KOPT-K1 (cell line): Measurements from ENCODE around the gene ACTL7B.
"Not testable (repeated sequence)": the region's sequence is repeated elsewhere in the genome, so short reads cannot be mapped to it uniquely, and the experiment has no call there.

ENCODE experiments used
- H3K27ac ChIP-seq: fragments of 200-600 bp; sonication (generic); 2 replicates; pipeline ENCODE4 v1.5.1; 2016; ENCODE audit warnings: antibody characterized with exemption, mild to moderate bottlenecking, low read depth, low read length; ENCODE audit not compliant: poor library complexity, severe bottlenecking
- H3K36me3 ChIP-seq: fragments of 200-600 bp; sonication (generic); 2 replicates; pipeline ENCODE4 v1.5.1; 2017; ENCODE audit warnings: antibody characterized with exemption, mild to moderate bottlenecking, low read length, moderate library complexity; ENCODE audit not compliant: insufficient read depth
- H3K9me3 ChIP-seq: fragments of 200-600 bp; sonication (generic); 2 replicates; pipeline ENCODE4 v1.5.1; 2017; ENCODE audit warnings: antibody characterized with exemption, low read length, mild to moderate bottlenecking; ENCODE audit not compliant: insufficient read depth, poor library complexity, severe bottlenecking

Gene ACTL7B

GRCh38 chr9:108860354-108860753, 4.6 kb upstream of the ACTL7B start:
- Histone ChIP-seq H3K9me3 (no peaks in the 10 kb centered on the region), H3K36me3 (no peaks in the 10 kb centered on the region), H3K27ac (no peak overlapping the region)

GRCh38 chr9:108859459-108860114, 3.8 kb upstream of the ACTL7B start:
- H3K9me3 ChIP-seq: no peaks in the 10 kb centered on the region
- no peaks in the 10 kb centered on the region for H3K36me3 ChIP-seq
- H3K27ac ChIP-seq: no peak overlapping the region

GRCh38 chr9:108857572-108857971, 1.8 kb upstream of the ACTL7B start:
- no peaks in the 10 kb centered on the region for H3K9me3 ChIP-seq
- H3K27ac ChIP-seq: no peak overlapping the region
- no peaks in the 10 kb centered on the region for H3K36me3 ChIP-seq

GRCh38 chr9:108855529-108855886, 278 bp downstream of the ACTL7B start:
- H3K9me3 ChIP-seq: no peaks in the 10 kb centered on the region
- no peaks in the 10 kb centered on the region for H3K36me3 ChIP-seq
- H3K27ac ChIP-seq: no peak overlapping the region

- Histone ChIP-seq H3K36me3 (no peaks in the 10 kb centered on the region), H3K27ac (no peak overlapping the region), H3K9me3 (no peaks in the 10 kb centered on the region)
Observed at GRCh38 chr9:108854641-108855528, 901 bp downstream of the ACTL7B start.

- H3K27ac ChIP-seq: no peak overlapping the region
- H3K36me3 ChIP-seq: no peaks in the 10 kb centered on the region
- H3K9me3 ChIP-seq: no peaks in the 10 kb centered on the region
Observed at GRCh38 chr9:108854094-108854493, 1.7 kb downstream of the ACTL7B start.

- H3K27ac ChIP-seq: no peak overlapping the region
- H3K36me3 ChIP-seq: no peaks in the 10 kb centered on the region
- H3K9me3 ChIP-seq: no peaks in the 10 kb centered on the region
Observed at GRCh38 chr9:108852079-108852478, 3.7 kb downstream of the ACTL7B start.

GRCh38 chr9:108851138-108851537, 4.6 kb downstream of the ACTL7B start:
- no peaks in the 10 kb centered on the region for H3K9me3 ChIP-seq
- H3K27ac ChIP-seq: no peak overlapping the region
- H3K36me3 ChIP-seq: no peaks in the 10 kb centered on the region

- Histone ChIP-seq H3K27ac (no peak overlapping the region), H3K9me3 (no peaks in the 10 kb centered on the region), H3K36me3 (no peaks in the 10 kb centered on the region)
Observed at GRCh38 chr9:108850293-108850897, 5.4 kb downstream of the ACTL7B start.

- H3K27ac ChIP-seq, H3K9me3 ChIP-seq, H3K36me3 ChIP-seq: not testable (repeated sequence)
Observed at GRCh38 chr9:108848296-108848695, 7.5 kb downstream of the ACTL7B start.

GRCh38 chr9:108845947-108846346, 9.8 kb downstream of the ACTL7B start:
- Histone ChIP-seq H3K36me3 (no peaks in the 10 kb centered on the region), H3K27ac (no peak overlapping the region)

GRCh38 chr9:108845507-108845906, 10.3 kb downstream of the ACTL7B start:
- Histone ChIP-seq H3K27ac (no peak overlapping the region), H3K36me3 (no peaks in the 10 kb centered on the region), H3K9me3 (no peaks in the 10 kb centered on the region)

More at GRCh38 chr9:108845947-108846346, 9.8 kb downstream of the ACTL7B start:
- H3K9me3 ChIP-seq: no peaks in the 10 kb centered on the region

- Histone ChIP-seq H3K27ac (no peak overlapping the region), H3K36me3 (no peaks in the 10 kb centered on the region), H3K9me3 (no peaks in the 10 kb centered on the region)
Observed at GRCh38 chr9:108844856-108845255, 10.9 kb downstream of the ACTL7B start.

- Histone ChIP-seq H3K27ac (no peak overlapping the region), H3K9me3 (no peaks in the 10 kb centered on the region), H3K36me3 (no peaks in the 10 kb centered on the region)
Observed at GRCh38 chr9:108844391-108844790, 11.4 kb downstream of the ACTL7B start.

- no peaks in the 10 kb centered on the region for H3K36me3 ChIP-seq
- no peaks in the 10 kb centered on the region for H3K9me3 ChIP-seq
- H3K27ac ChIP-seq: no peak overlapping the region
Observed at GRCh38 chr9:108842610-108843295, 13.0 kb downstream of the ACTL7B start.
